Epithelial cell of prostate (primary cell): ENCODE data around the gene DCHS2.

Experiments used
- DNase-seq: peaks from one replicate; pipeline ENCODE4 v3.0.0-alpha.2; 2011; ENCODE audit warnings: low read depth, low spot score
- H3K27ac ChIP-seq: fragments of 450-650 bp; 2 replicates; pipeline ENCODE4 v1.5.1; 2017; ENCODE audit warnings: mild to moderate bottlenecking

DCHS2 gene

DNA sequence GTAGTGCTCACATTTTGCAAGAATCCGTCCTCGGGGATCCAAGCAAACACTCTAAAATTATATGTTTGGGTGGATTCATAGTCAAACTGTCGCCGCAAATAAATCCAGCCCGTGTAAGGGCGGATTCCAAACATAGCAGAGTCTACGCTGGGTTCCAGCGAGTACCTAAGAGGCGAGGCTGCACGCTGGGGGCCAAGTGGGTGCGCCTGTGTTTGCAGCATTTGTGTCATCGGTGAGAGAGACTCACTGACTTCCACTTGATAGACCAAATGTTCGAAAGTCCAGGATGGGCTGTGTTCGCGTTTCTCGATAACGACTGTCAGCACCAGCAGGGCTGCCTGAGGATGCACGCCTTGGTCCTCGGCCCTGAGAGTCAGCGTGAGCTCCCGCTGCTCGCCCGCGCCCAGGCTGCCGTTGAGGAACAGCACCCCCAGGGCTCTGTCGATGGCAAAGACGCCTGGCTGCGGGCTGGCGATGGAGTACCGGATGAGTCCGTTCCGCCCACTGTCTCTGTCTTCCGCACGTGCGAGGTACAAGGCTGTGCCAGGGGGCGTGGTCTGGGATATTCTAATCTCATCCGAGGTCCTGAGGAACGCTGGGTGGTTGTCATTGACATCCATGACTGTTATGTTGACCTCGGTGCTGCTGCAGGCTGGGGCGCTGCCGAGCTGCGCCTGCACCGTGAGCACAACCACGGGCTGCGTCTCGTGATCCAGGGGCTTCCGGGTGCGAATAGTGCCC lies 158.7 kb downstream of the DCHS2 start:
- H3K27ac ChIP-seq: no peak overlapping the region
- no peak for DNase-seq

DNA sequence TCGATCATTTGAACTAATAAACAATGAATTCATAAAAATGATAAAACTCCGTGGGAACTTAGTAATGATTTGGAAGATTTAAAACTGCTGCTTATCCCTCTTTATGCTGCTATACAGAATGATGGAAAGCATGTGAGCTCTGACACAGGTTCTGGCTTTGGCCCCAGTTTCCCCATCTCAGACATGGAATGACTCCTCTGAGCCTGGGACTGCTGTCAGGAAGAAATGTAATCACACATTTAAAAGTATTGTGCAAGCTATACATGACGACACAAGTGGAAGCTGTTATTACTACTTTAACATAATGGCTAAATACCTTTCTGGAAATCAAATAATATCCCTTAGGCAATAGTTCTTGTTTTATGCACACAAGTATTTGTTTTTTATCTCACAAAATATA lies 161.7 kb downstream of the DCHS2 start:
- DNase-seq: peak; percentile 43
- no peak overlapping the region for H3K27ac ChIP-seq

DNA sequence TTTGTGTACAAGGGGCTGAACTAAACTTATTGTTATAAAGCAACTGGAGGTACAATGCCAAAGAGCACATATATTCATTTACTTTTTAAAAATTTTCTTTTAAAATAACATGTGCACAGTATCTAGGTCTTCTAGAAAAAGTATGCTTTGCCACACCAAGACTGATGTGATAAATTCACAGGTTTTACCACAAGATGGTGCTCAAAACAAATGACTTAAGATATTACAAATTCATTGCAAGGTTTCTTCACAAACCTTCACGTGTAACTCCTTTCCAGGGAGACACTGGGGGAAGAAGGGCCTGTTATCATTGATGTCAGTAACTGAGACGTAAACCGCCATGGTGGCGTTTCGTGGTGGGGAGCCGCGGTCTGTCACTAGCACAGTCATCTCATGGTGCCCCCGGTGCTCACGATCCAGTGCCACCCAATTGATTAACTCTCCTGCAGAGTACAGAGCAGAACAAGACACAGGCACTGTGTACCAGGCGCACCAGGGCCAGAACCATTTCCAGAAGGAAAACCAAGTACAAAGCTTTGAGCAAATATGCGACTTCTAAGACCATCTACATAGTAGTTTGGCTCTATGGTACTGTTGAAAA lies 162.2 kb downstream of the DCHS2 start:
- H3K27ac ChIP-seq: no peak overlapping the region
- DNase-seq: peak; percentile 8

DNA sequence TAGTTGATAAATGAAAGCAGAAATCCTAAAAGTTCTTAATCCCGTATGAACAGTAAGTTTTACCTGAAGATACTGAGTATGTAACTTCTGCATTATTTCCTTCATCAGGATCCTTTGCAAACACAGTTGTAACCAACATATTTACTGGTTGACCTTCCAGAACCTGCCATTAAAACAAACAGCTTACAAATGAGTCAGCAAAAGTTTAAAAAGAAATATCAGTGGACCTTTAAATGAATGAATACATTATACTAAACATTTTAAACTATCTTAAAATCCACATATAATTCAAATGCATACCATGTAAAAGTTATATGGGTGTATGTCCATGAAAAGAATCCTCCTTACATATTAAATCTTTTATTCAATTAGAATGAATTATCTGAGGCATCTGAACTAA lies 163.6 kb downstream of the DCHS2 start:
- no peak overlapping the region for H3K27ac ChIP-seq
- no peak for DNase-seq

DNA sequence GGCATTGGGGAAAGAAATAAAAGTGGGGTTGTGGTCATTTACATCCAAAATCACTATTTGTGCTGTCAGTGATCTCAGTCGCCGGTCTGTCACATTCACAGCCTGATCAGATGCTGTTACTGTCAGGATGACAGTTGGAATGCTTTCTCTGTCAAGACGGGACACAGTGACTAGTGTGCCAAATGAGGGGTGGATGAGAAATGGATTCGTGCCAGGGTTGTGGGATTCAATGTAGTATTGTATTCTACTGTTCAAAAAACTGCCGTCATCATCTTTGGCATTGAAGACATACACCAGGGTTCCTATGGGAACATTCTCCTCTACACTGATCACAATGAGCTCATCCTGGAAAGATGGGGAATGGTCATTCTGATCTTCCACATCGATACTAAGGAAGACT lies 171.1 kb downstream of the DCHS2 start:
- no peak for DNase-seq
- H3K27ac ChIP-seq: no peak overlapping the region

DNA sequence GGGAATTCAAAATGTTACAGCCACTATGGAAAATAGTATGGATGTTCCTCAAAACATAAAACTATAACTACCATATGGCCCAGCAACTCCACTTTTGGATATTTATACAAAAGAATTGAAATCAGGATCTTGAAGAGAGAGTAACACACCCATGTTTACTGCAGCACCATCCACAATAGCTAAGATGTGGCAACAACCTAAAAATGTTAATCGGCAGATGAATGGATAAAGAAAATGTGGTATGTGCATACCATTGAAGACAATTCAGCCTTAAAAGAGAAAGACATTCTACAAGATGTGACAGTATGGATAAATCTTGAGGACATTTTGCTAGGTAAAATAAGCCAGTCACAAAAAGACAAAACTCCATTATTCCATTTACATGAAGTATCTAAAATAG lies 171.9 kb downstream of the DCHS2 start:
- no peak for DNase-seq
- no peak overlapping the region for H3K27ac ChIP-seq

DNA sequence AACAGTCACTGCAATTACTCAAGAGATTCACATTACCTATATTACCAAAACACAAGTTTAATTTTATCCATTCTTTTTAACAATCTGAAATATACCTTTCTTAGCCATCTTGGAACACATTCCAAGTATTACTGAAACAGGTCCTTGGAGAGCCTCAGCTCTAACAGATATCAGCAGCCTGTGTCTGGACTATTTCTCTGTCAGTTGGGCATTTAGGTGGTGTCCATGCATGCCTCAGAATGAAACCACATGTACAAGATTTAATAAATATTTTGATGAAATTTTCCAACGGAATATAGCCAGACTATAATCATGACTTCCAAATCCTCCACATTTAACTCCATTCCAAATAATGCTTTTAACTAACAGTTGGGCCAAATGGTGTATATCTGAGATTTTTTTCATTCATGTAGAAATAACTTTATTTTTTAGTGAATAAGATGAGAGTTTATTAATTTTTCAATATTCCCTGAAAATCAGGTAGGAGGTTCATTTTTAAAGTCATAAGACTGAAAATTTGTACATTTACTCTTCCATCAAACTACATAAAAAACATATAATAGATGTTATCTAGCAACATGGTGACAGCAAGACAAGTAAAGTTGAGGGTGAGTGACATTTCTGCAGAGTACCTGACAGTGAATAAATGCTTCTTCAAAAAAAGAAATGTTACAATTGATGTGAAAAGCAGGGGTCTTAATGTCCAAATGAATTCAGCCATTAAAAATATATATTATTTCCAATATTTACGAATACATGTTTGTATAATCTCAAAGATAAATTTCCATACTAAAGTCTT lies 174.2 kb downstream of the DCHS2 start:
- H3K27ac ChIP-seq: no peak overlapping the region
- DNase-seq: no peak

DNA sequence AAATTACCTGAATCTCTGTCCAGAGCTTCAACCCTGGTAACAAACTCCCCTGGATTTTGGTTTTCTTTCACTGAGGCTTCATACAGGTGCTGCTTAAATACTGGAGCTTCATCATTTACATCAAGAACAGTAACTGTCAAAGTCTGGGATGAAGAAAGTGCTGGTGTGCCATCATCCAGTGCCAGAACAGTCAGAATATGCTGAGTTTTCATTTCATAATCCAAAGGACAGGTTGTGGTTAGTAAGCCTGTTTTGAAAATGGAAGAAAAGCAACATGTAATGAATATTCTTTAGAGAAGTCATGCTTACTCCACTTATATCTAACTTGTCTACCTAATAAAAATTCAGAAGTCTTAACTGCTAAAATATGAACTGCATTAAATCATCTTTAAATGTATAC lies 175.9 kb downstream of the DCHS2 start:
- no peak for DNase-seq
- no peak overlapping the region for H3K27ac ChIP-seq

DNA sequence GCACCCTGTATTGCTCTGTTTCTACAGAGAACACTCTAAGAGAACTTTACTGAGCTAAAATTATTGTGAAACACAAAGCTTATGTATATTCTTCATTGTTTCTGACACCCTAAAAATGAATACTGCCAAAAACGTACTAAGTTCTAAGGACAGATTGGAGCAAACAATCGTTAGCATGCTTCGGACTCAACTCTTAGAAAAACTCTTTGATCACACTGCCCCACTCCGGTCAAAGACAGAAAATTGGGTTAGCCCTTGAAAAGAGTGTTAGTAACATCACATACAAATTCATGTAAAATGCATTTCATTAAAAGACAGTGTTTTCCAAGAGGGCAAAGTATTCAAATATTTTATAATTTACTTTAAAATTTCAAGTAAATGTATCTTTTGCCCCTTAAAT lies 177.4 kb downstream of the DCHS2 start:
- DNase-seq: no peak

DNA sequence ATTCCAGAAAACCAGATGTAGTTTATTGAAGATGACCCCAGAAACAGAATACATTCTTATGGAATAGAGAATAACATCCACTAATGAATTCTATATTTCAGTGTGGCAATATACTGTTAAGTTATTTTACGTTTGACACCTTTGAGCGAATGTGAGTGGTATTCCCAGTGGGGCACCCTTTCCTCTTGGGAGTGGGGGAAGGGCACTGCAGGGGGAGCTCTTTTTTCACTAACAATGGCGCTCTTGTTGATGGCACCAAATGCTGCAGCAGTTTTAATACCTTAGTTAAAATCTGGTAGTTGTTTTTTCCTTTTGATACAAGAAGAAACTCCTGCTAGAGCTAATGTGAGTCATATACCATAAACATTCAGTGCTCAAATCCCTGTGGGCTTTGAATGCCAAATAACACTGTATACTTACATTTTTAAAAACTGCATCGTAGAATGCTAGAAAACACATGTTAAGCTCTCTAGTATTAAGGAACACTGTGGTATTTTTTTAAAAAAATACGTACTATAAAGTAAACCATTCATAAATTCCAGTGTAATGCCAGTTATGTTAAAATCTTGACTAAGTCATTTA lies 178.5 kb downstream of the DCHS2 start:
- no peak overlapping the region for H3K27ac ChIP-seq
- DNase-seq: no peak

More for the DNA sequence above, 177.4 kb downstream of the DCHS2 start:
- H3K27ac ChIP-seq: no peak overlapping the region

DNA sequence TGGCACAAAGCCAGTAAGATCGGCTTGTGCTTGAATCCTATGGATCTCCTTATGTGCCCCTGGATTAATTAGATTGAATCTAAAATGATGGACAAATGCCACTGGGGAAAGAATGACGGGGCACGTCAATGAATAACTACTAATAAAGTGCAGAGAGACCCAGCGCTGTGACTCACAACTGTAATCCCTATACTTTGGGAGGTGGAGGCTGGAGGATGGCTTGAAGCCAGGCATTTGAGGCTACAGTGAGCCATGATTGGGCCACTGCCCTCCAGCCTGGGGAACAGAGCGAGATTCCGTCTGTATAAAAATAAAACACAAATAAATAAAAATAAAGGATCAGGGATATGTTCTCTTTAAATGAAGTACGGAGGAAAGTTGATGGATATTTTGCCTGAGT lies 179.4 kb downstream of the DCHS2 start:
- H3K27ac ChIP-seq: no peak overlapping the region
- DNase-seq: no peak

DNA sequence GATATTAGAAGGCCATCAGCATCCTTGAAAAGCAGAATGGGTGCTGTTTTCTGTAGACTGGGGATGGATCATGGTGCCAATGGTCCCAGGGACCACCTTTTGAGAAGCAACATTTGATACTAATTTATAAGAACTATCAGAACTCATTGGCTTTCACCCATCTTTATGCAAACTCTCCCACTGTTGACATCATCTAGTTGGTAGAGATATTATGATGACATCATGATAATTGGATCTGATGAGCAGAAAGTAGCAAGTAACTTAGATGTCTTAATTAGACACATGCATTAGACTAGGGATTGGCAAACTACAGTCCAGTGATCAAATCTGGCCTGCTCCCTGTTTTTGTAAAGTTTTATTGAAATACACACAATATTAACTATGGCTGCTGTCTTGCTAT lies 181.0 kb downstream of the DCHS2 start:
- no peak overlapping the region for H3K27ac ChIP-seq
- DNase-seq: no peak

DNA sequence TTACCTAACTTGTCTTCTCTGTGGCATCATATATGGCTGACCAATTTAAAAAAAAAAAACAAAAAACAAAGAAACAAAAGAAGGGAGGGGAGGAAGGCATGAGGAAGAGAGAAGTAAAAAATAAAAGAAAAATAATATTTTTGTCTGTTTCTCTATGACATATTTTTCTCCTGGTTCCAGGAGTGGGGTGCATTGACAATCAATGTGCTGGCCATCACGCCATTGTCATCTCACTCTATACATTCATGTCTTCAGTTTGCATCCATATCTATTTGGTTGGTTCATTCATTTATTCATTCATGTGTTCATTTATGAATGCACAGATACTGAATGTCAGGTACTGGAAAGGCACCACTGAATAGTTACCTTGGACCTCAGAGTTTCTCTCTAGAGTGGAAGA lies 183.4 kb downstream of the DCHS2 start:
- H3K27ac ChIP-seq: no peak overlapping the region
- DNase-seq: no peak

DNA sequence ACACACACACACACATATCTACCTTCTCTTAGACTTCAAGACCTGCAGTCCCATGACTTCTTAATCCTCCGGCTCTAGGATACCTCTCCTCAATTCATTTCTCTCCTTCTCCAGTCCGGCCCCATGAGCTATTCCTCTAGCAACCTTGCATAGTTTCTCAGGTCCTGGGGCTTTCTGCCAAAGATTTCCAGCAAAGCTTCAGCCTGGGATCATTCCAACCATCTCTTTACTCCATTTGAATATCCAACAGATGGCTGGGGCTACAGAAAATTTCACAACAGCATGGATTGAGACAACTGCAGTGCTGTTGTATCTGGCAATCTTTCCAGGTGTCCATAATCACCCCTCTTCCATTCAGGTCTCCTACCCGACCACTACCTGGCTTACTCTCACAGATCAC lies 184.1 kb downstream of the DCHS2 start:
- no peak for DNase-seq

DNA sequence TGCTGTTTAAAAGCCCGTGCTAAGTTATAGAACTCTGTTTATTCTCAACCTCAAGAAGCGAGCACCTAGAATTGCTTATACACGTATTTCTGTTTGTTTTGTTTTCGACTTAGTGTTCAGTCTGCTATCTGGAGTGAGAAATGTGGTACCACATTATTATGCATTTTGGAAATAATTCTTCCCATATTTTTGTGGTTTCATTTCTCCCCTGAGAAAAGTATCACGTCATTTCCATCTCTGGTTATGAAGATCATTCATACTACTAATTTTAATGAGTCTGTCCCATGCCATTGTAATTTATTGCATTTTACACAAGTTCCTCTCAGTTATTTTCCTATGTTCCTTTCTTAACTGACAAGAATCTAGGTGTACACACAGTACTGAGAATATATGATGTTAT lies 186.0 kb downstream of the DCHS2 start:
- no peak overlapping the region for H3K27ac ChIP-seq
- DNase-seq: no peak

More for the DNA sequence above, 184.1 kb downstream of the DCHS2 start:
- H3K27ac ChIP-seq: no peak overlapping the region

DNA sequence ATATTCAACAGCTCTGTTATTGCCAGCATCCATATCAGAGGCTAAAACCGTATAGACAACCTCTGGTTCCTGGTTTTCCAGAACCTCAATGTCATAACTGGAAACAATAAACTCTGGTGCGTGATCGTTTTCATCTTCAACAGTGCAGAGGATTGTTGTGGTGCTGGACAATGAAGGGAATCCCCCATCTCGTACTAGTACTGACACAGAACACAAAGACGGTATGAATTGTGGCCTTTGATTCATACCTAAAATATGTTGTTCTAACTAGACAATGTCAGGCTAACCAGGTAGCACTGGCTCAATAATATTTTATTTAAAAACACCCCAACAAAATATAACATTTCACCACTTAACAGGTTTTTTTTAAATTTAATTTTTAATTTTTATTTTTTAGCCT lies 186.9 kb downstream of the DCHS2 start:
- no peak overlapping the region for H3K27ac ChIP-seq
- no peak for DNase-seq

DNA sequence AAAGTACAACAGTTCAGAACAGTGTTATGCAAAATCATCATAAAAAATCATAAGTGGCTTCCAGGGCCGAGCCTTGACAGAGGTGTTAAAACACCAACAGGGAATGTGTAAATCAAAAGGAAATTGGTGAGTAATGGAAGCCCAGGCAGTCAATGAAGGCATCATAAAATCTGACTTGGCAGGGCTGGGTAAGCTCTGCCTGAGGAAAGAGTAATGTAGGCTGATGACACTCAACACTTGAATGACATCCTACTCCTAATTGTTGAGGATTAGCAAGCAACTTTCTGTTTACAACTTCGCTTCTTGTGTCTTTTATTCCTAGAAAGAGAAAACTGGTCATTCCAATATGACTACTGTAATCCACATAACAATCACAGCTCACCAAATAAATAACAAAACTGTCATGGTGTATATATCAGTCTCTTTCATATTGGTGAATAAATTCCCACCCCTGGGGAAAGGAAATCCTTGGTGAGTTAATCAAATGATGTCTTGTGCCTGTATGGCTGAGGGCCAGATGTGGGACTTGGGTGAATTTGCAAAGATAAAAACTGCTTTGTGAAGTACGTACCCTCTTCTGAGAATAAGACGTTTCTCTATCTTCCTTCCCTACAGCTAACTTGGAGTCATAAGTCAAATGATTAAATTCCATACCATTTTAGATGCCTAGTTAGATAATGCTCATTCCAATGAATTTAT lies 196.8 kb downstream of the DCHS2 start:
- no peak for DNase-seq
- H3K27ac ChIP-seq: no peak overlapping the region

DNA sequence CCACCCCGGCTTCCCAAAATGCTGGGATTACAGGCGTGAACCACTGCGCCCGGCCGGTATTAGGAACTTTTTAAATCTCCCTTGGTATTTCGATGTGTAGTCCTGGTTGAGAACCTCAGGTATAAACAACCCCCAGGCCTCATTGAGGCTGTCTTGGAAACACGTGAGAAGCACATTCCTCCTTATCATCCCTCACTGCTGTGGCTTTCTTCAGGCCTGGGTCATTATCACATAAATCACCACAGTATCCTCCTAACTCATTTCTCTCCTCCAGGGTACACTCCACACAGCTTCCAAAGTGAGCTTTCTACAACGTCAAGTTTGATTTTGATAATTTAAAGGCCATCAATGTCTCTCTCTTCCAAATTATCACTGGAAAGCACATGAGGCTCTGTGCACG lies 198.2 kb downstream of the DCHS2 start:
- DNase-seq: no peak
- no peak overlapping the region for H3K27ac ChIP-seq

DNA sequence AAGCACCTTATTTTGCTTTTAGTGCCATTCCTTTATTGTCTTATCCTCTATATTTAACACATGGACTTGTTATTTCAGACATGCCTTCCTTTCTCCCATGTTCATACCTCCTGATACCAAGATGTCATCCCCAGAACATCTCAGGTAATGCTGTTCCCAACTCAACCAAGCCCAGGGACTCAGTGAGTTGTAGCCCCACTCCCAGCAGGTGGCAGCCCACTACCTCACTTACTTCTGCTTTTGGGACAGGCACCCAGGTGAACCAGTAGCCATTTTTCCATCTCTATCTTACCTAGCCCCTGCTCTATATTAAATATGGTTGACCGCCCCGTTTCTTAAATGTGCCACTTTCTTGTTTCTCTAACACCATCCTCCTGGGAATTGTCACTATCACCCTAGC lies 199.0 kb downstream of the DCHS2 start:
- DNase-seq: no peak
- H3K27ac ChIP-seq: no peak overlapping the region

DNA sequence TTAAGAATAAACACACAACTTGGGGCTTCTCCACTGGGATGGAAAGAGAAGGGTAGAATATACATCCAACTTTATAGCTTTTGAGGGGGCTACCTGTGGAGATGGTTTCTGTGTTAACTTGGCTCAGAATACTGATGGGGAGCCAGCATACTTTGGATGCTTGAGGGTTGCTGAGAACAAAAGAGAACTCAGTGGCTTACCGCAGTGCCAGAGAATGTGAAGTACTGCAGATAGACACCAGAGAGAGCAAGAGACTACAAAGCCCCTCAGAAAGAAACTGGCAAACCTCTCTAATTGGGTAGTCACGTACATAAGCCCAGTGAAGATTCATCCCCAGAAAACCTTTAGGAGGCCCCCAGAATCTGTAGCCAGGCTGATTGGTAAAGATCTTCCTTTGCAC lies 214.4 kb downstream of the DCHS2 start:
- no peak for DNase-seq
- no peak overlapping the region for H3K27ac ChIP-seq

DNA sequence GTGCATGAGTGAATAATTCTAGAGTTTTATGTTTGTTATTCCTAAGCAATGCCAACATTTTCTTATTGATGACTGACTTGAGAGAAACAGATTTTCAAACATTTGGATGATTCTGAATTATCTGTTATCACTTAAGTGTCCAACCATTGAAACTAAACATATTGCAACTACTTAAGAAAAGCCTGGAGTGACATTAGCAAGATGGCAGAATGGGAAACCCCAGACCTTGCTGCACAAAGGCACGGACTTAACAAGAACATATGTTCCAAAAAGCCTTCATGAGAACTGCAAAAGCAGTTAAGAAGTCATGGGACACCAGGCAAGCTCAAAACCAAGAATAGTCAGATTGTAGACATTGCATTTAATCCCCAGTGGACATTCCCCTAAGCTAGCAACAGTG lies 215.1 kb downstream of the DCHS2 start:
- DNase-seq: no peak
- H3K27ac ChIP-seq: no peak overlapping the region
